ENCODE measurements around the gene PAK6. TPM values are rescaled to one million over a fixed set of nuclear protein-coding genes. Genes with fewer than 3 reads are reported as not detected.

The PAK6 gene
- total and polyA plus RNA-seq, 2 experiments from 2014 or later, result 2.4 to 20.0 TPM

DNA sequence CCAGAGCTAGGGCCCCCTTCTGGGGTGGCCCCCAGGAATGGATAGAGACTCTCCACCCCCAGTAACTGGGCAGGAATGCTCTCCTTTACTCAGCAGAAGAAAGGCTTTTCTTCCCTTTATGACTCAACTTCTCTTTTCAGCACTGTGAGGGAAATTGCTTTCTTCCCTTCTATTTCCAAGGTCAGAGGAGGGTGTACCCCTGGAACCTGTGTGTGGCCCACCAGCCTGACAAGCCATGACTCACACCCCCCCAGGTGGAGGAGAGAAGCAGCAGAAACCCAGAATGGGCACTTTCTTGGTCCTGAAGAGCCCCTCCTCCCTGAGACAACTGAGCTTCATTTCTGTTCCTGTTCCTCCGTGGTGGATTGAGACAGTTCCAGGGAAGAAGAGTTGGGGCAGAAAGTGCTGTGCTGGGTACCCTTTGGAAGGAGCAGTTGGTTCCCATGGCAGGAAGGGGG is 46.7 kb downstream of the PAK6 start:
- peak overlapping the region; percentile 40; the same call in 1 of the 2 replicates for H3K4me2 ChIP-seq
- no peak overlapping the region for H2AFZ ChIP-seq
- Mint-ChIP-seq H3K36me3 (ENCODE audit: low read depth) (peaks cover 2% of the 10 kb centered on the region; the same call in 1 of the 3 replicates), H3K4me3 (no peak overlapping the region), H3K4me1 (peaks cover 49% of the 10 kb centered on the region), H3K27ac (no peak overlapping the region), H3K27me3 (ENCODE audit: insufficient read depth, low read depth, poor library complexity) (peaks cover 65% of the 10 kb centered on the region), H3K9me3 (no peaks in the 10 kb centered on the region)
- TF ChIP-seq NANOG (IDR thresholded peaks at IDR 0.05; ENCODE audit: borderline replicate concordance), result no peak
- H3K27me3 ChIP-seq (ENCODE audit: insufficient read depth), result peaks cover 84% of the 10 kb centered on the region
- no peaks in the 10 kb centered on the region for H3K79me2 ChIP-seq (replicated peaks; ENCODE audit: insufficient read depth)
- H3K4me3 ChIP-seq, result no peak overlapping the region
- peaks cover 18% of the 10 kb centered on the region; the same call in 1 of the 2 replicates for H3F3A ChIP-seq (replicated peaks; ENCODE audit: low read depth)
- ATAC-seq (no peak), DNase-seq (ENCODE audit: low spot score) (no peak)
- H3K27ac ChIP-seq (ENCODE audit: low read depth), result no peak overlapping the region
- peaks cover 29% of the 10 kb centered on the region for H3K4me1 ChIP-seq (ENCODE audit: insufficient read depth)
- no peaks in the 10 kb centered on the region for H3K36me3 ChIP-seq (ENCODE audit: insufficient read depth)
- H4K20me1 ChIP-seq (replicated peaks; ENCODE audit: insufficient read depth), result no peaks in the 10 kb centered on the region
- H3K9me2 ChIP-seq (ENCODE audit: insufficient read depth), result no peaks in the 10 kb centered on the region

DNA sequence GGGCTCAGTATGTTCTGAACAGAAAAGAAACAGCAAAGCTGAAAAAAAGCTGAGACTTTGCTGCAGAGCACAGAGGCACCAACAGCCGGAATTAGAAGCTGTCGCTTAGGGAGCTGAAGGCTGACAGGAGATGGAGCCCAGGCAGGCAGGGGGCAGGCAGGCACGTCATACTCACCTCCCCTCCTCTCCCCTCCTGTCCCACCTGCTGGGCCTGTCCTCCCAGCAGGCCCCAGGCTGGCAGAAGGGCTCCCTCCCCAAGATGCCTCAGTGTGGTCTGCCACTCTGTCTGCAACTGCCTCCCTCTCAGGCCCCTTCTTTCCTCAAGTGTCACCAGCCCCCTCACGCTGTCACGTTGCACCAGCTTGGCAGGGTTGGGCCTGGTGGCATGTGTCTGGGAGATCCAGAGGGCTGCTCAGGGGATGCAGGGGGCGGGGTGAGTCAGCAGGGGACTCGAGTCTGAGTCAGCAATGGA is 47.2 kb downstream of the PAK6 start:
- H3K27me3 Mint-ChIP-seq (ENCODE audit: insufficient read depth, low read depth, poor library complexity), result peaks cover 61% of the 10 kb centered on the region
- no peak for ATAC-seq
- H3F3A ChIP-seq (replicated peaks; ENCODE audit: low read depth), result peaks cover 13% of the 10 kb centered on the region; the same call in 1 of the 2 replicates
- no peak overlapping the region for H3K27ac Mint-ChIP-seq
- H3K4me1 Mint-ChIP-seq, result peaks cover 45% of the 10 kb centered on the region
- H3K36me3 Mint-ChIP-seq (ENCODE audit: low read depth), result peaks cover 2% of the 10 kb centered on the region; the same call in 1 of the 3 replicates
- no peaks in the 10 kb centered on the region for H3K79me2 ChIP-seq (replicated peaks; ENCODE audit: insufficient read depth)
- H3K9me2 ChIP-seq (ENCODE audit: insufficient read depth), result no peaks in the 10 kb centered on the region
- H3K4me1 ChIP-seq (ENCODE audit: insufficient read depth), result peaks cover 25% of the 10 kb centered on the region
- TF ChIP-seq EZH2 (IDR thresholded peaks at IDR 0.05; ENCODE audit: low read depth, unreplicated experiment) (no peak), JUNB (IDR thresholded peaks at IDR 0.05; ENCODE audit: unreplicated experiment) (no peak), EZH2phosphoT487 (IDR thresholded peaks at IDR 0.05; ENCODE audit: unreplicated experiment) (no peak), CREB1 (CRISPR knock-in tag; IDR thresholded peaks at IDR 0.05; ENCODE audit: low read depth) (no peak), ZNF331 (CRISPR knock-in tag; IDR thresholded peaks at IDR 0.05; ENCODE audit: low read depth) (no peak), POLR2AphosphoS5 (IDR thresholded peaks at IDR 0.05; ENCODE audit: low read depth) (no peak)
- TF ChIP-seq, protein P1, sequence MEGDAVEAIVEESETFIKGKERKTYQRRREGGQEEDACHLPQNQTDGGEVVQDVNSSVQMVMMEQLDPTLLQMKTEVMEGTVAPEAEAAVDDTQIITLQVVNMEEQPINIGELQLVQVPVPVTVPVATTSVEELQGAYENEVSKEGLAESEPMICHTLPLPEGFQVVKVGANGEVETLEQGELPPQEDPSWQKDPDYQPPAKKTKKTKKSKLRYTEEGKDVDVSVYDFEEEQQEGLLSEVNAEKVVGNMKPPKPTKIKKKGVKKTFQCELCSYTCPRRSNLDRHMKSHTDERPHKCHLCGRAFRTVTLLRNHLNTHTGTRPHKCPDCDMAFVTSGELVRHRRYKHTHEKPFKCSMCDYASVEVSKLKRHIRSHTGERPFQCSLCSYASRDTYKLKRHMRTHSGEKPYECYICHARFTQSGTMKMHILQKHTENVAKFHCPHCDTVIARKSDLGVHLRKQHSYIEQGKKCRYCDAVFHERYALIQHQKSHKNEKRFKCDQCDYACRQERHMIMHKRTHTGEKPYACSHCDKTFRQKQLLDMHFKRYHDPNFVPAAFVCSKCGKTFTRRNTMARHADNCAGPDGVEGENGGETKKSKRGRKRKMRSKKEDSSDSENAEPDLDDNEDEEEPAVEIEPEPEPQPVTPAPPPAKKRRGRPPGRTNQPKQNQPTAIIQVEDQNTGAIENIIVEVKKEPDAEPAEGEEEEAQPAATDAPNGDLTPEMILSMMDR (conservative IDR thresholded peaks at IDR 0.05; ENCODE audit: low read depth in 2 of 2), result no peak
- TF ChIP-seq, protein P2, sequence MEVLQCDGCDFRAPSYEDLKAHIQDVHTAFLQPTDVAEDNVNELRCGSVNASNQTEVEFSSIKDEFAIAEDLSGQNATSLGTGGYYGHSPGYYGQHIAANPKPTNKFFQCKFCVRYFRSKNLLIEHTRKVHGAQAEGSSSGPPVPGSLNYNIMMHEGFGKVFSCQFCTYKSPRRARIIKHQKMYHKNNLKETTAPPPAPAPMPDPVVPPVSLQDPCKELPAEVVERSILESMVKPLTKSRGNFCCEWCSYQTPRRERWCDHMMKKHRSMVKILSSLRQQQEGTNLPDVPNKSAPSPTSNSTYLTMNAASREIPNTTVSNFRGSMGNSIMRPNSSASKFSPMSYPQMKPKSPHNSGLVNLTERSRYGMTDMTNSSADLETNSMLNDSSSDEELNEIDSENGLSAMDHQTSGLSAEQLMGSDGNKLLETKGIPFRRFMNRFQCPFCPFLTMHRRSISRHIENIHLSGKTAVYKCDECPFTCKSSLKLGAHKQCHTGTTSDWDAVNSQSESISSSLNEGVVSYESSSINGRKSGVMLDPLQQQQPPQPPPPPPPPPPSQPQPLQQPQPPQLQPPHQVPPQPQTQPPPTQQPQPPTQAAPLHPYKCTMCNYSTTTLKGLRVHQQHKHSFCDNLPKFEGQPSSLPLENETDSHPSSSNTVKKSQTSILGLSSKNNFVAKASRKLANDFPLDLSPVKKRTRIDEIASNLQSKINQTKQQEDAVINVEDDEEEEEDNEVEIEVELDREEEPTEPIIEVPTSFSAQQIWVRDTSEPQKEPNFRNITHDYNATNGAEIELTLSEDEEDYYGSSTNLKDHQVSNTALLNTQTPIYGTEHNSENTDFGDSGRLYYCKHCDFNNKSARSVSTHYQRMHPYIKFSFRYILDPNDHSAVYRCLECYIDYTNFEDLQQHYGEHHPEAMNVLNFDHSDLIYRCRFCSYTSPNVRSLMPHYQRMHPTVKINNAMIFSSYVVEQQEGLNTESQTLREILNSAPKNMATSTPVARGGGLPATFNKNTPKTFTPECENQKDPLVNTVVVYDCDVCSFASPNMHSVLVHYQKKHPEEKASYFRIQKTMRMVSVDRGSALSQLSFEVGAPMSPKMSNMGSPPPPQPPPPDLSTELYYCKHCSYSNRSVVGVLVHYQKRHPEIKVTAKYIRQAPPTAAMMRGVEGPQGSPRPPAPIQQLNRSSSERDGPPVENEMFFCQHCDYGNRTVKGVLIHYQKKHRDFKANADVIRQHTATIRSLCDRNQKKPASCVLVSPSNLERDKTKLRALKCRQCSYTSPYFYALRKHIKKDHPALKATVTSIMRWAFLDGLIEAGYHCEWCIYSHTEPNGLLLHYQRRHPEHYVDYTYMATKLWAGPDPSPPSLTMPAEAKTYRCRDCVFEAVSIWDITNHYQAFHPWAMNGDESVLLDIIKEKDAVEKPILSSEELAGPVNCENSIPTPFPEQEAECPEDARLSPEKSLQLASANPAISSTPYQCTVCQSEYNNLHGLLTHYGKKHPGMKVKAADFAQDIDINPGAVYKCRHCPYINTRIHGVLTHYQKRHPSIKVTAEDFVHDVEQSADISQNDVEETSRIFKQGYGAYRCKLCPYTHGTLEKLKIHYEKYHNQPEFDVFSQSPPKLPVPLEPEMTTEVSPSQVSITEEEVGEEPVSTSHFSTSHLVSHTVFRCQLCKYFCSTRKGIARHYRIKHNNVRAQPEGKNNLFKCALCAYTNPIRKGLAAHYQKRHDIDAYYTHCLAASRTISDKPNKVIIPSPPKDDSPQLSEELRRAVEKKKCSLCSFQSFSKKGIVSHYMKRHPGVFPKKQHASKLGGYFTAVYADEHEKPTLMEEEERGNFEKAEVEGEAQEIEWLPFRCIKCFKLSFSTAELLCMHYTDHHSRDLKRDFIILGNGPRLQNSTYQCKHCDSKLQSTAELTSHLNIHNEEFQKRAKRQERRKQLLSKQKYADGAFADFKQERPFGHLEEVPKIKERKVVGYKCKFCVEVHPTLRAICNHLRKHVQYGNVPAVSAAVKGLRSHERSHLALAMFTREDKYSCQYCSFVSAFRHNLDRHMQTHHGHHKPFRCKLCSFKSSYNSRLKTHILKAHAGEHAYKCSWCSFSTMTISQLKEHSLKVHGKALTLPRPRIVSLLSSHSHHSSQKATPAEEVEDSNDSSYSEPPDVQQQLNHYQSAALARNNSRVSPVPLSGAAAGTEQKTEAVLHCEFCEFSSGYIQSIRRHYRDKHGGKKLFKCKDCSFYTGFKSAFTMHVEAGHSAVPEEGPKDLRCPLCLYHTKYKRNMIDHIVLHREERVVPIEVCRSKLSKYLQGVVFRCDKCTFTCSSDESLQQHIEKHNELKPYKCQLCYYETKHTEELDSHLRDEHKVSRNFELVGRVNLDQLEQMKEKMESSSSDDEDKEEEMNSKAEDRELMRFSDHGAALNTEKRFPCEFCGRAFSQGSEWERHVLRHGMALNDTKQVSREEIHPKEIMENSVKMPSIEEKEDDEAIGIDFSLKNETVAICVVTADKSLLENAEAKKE (CRISPR knock-in tag; IDR thresholded peaks at IDR 0.05), result no peak
- TF ChIP-seq, protein P3, sequence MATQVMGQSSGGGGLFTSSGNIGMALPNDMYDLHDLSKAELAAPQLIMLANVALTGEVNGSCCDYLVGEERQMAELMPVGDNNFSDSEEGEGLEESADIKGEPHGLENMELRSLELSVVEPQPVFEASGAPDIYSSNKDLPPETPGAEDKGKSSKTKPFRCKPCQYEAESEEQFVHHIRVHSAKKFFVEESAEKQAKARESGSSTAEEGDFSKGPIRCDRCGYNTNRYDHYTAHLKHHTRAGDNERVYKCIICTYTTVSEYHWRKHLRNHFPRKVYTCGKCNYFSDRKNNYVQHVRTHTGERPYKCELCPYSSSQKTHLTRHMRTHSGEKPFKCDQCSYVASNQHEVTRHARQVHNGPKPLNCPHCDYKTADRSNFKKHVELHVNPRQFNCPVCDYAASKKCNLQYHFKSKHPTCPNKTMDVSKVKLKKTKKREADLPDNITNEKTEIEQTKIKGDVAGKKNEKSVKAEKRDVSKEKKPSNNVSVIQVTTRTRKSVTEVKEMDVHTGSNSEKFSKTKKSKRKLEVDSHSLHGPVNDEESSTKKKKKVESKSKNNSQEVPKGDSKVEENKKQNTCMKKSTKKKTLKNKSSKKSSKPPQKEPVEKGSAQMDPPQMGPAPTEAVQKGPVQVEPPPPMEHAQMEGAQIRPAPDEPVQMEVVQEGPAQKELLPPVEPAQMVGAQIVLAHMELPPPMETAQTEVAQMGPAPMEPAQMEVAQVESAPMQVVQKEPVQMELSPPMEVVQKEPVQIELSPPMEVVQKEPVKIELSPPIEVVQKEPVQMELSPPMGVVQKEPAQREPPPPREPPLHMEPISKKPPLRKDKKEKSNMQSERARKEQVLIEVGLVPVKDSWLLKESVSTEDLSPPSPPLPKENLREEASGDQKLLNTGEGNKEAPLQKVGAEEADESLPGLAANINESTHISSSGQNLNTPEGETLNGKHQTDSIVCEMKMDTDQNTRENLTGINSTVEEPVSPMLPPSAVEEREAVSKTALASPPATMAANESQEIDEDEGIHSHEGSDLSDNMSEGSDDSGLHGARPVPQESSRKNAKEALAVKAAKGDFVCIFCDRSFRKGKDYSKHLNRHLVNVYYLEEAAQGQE (IDR thresholded peaks at IDR 0.05; ENCODE audit: unreplicated experiment), result no peak
- H3K4me3 Mint-ChIP-seq, result no peak overlapping the region
- H4K20me1 ChIP-seq (replicated peaks; ENCODE audit: insufficient read depth), result no peaks in the 10 kb centered on the region
- H3K4me2 ChIP-seq, result 0 out of 2 replicates have a peak overlapping the region, but pooled peaks have one; percentile 40
- H2AFZ ChIP-seq, result no peak overlapping the region
- H3K27ac ChIP-seq (ENCODE audit: low read depth), result no peak overlapping the region
- H3K4me3 ChIP-seq, result no peak overlapping the region
- no peak for DNase-seq (ENCODE audit: low spot score)
- H3K36me3 ChIP-seq (ENCODE audit: insufficient read depth), result no peaks in the 10 kb centered on the region
- peaks cover 83% of the 10 kb centered on the region for H3K27me3 ChIP-seq (ENCODE audit: insufficient read depth)
- no peaks in the 10 kb centered on the region for H3K9me3 Mint-ChIP-seq

All from GM23338 (cell line).